GM15510 (cell line): ENCODE results near the gene TRIM13.

Experiments used
- POLR2A ChIP-seq: IDR thresholded peaks from 3 replicates; pipeline ENCODE4 v1.6.1; 2011; ENCODE audit warnings: borderline replicate concordance; ENCODE audit not compliant: insufficient read length; ENCODE audit errors: extremely low read depth

The TRIM13 gene, protein sequence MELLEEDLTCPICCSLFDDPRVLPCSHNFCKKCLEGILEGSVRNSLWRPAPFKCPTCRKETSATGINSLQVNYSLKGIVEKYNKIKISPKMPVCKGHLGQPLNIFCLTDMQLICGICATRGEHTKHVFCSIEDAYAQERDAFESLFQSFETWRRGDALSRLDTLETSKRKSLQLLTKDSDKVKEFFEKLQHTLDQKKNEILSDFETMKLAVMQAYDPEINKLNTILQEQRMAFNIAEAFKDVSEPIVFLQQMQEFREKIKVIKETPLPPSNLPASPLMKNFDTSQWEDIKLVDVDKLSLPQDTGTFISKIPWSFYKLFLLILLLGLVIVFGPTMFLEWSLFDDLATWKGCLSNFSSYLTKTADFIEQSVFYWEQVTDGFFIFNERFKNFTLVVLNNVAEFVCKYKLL

DNA sequence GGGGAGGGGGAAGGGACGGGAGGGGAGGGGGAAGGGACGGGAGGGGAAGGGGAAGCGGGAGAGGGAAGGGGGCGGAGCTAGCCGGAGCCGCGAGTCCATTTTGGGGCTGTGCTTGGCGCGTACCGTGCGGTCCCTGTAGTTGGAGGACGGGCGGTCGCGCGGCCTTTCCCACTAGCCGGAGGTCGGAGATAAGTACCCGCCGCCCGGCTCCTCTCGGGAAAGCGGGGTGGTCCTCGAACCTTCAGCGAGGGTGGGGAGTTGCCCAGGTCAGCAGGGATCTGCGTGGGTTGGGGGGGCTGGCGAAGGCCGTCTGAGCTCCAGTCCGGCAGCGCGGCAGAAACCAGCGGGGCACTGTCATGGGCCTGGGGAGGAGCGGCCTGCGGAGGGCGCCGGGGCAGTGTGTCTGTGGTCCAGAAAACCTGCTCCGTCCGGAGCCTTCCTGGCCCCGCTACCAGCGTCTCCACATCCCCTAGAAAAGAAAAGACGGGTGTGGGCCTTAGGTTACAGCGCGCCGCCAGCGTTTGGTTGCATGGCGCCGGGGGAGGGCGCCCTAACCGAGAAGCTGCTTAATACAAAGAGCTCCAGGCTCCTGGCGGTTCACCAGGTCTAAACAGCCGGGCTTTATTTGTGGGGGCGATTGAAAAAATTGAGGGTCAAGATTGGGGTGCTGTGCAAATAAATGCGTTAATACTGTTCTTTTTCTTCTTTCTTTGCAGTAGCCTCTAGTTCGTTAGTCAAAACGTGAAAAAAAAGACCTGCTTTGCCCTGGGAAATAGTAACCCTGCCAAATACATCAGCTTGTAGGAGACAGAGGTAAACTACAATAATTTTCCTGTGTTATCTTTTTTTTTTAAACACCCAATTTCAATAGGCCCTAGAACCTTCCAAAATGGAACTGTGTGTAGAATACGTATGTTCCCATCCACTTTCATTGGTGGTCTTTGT, at the start of gene TRIM13:
TRIM13 (plus strand) TSS at position 92 of the 945 bp plus-strand sequence. CDS start 14,899 bp downstream, outside the sequence.
- peak; percentile 56 for TF ChIP-seq POLR2A

DNA sequence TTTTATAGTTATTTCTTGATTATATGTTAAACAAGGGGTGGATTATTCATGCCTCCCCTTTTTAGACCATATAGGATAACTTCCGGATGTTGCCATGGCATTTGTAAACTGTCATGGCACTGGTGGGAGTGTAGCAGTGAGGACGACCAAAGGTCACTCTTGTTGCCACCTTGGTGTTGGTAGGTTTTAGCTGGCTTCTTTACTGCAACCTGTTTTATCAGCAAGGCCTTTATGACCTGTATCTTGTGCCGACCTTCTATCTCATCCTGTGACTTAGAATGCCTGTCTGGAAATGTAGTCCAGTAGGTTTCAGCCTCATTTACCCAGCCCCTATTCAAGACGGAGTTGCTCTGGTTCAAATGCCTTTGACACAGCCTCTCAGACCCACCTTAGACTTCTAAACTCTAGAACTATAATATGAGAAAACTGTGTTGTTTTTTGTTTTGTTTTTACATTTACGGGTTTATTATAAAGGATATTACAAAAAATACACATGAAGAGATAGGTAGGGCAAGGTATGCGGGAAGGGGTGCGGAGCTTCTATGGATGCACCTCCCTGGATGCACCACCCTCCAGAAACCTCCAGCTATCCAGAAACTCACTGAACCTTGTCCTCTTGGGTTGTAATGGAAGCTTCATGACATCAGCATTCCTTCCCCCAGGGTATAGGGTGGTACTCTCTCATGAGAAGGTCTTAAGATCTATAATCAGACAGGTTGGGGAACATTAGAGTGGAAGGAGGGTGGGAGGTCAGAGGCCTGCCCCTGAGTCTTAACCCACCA, 44.9 kb upstream of the TRIM13 start:
- no peak for TF ChIP-seq POLR2A

DNA sequence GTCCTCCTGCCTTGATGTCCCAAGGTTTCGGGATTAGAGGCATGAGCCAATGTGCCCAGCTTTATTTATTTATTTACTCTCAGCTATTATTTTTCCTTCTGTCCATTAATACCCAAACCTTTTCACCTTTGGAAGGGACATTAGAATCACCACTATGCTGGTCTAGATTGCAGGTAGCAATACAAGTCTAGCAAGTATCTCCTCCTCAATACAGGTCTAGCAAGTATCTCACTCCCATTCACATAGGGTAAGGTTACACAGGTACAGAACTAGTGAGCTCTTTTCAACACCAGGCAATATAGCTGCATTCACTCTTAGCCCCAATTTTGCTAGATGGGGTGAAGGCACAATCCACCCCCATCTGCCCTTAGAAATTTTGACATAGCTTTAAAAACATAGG, 43.3 kb upstream of the TRIM13 start:
- no peak for TF ChIP-seq POLR2A

DNA sequence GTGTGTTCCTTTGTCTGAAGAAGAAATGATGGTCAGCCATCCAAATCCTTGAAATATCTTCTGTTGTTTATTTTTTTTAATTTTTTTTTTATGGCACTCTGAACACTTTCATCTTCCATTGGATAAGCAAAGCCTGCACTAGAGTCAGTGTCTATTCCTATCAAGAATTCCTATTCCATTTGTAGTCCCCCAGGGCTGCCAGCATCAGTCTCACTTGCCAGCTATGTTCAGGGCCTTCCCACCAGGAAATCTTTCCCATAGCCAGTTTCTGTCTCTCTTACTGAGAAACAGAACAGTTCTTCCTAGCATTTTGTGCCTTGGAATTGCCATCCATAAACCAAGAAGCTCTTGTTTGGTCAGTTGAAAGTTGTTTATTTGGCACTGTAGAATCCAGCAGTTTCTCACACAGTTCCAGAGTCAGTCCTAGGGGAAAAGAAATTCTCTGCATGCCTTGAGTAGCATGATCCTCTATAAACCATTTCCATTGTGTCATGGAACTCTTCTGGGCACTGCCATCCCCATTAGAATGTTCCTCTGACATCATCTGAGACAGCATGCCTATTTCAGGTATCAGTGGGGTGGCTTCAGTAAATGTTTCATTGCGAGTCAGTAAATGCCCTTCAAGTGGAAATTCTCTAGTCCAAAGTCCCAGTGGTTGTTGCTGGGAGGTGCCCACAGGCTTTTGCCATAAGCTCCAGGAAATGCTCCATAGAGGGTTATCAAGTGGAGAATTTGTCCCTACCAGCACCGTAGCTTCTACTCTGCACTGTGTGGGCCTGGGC, 42.0 kb upstream of the TRIM13 start:
- TF ChIP-seq POLR2A: no peak

DNA sequence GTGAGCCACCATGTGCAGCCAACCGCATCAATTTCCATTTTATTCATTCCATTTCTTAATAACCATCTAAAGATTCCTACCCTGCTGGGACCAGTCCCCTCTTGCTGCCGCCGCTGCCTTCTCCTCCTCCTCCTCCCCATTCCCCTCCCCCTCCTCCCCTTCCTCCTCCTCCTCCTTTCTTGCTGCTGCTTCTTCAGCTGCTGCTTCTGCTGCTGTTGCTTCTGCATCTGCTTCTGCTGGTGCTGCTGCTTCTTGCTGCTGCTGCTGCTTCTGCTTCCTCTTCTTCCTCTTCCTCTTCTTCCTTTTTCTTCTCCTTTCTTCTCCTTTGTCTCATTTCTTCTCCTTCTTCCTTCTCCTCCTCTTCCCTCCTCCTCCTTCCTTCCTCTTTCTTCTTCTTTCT, 40.7 kb upstream of the TRIM13 start:
- TF ChIP-seq POLR2A: no peak

DNA sequence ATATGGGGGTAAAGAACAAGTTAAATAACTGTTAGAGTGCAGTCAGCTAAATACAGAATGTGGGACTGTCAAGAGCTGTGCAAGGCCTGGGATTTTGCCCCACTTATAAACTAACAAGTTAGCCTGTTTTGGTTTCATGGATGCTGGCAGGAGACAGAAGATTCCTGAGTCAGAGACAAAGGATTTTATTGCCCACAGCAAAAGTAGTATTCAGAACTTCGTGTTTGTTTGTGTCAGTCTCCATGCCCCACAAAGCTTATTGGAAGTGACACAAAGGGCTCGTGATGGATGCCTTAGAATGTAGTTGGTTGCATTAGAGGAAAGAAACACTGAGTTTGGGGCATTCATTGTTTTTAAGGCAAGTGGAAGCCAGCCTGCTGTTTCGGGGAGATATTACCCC, 38.5 kb upstream of the TRIM13 start:
- TF ChIP-seq POLR2A: no peak

DNA sequence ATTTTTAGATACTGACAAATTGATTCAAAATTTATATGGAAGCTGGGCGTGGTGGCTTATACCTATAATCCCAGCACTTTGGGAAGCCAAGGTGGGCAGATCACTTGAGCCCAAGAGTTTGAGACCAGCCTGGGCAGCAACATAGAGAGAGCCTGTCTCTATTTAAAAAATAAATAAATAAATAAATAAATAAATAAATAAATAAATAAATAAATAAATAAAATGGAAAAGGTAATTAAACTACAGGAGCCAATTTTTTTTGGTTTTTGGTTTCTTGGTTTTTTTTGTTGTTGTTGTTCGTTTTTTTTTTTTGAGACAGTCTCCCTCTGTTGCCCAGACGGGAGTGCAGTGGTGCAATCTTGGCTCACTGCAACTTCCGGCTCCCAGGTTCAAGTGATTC, 29.4 kb upstream of the TRIM13 start:
- TF ChIP-seq POLR2A: no peak

DNA sequence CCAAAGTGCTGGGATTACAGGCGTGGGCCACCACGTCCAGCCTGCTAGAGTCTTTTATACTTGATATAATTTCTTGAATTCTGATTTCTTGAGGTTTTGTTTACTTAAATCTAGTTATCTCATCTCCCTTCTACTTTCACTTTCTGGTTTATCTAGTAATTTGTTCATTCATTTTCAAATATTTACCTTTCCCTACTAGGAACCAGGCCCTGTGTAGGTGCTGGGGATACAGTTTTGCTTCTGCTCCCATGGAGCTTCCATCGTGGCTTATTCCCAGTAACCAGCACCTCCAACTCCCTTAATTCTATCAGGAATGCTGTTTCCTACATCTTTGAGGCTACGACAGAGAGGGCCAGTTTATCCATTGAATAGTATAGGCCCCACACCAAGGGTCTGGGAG, 24.1 kb upstream of the TRIM13 start:
- TF ChIP-seq POLR2A: no peak

DNA sequence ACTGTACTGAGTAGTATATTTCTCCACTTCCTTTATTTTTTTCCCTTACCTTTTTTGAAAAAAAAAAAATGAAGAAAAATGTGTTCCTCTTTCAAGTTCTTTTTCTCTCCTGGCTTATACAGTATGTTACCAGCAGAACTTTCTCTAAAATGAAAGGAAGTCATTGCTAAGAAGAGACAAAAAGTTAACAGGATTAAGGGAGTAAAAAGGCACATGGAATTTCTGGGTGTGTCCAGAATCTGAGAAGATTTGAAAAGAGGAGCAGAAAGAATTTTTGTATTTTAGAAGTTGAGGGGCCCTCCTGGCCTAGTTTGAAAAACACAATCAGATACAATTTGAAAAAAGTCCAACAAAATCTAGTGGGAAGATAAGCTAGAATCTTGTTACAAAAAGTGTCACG, 21.0 kb upstream of the TRIM13 start:
- no peak for TF ChIP-seq POLR2A

DNA sequence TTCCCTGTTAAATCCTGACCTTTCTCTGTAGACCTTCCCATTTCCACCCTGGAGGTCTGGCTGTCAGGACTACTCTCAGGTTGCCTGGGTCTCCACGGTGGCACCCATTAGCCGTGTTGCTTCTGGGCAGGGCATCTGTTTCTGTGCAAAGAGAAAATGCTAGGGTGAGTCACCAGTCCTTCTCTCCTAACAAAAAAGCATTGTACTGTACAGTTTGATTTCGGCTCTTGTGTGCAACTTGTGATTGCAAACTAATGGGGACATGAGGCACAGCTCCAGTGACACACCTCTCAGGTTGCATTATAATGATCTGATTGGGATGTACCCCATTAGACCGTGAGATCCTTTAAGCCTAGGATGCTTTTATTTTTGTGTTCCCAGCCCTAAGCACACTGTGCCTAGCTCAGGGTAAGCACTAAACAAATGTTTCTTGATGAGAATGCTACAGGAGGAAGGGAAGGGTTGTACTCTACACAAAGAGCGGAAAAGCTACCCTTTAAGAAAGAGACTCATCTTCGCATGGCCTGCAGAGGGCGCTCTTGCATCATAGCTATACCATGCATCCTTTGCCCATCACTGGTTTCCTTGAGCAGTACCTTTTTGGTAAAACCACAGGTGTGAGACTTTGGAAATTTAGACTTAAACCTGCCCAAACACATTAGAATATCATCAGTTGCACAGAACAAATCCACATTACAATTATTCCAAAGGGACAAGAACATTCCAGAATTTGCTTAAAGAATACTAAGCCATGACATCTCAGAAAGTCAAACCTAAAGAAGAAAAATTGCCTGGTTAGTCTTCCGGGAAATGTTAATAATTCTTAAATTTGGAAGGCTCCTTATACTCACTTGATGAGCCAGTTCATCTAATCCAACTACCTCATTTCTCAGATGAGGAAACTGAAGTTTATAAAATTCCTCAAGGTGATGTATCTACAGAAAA, 20.3 kb upstream of the TRIM13 start:
- no peak for TF ChIP-seq POLR2A

DNA sequence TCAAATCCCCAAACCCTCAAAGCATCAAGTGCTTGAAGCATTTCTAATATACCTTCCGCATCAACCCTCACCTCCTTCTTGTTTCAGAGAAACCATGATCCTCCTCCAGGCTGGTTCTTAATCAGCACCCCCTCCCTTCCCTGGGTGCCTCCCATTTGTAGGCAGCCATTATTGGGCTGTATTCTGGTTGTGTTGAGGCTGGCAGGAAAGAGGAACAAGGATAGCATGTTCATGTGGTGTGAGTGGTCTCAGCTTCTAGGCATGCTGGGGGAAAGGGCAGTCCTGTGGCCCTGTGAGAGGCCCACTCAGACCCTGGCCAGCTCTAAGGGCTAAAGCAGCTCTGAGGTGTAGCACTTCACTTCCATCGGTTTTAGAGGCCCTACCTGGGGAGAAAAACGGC, 18.9 kb upstream of the TRIM13 start:
- TF ChIP-seq POLR2A: no peak

DNA sequence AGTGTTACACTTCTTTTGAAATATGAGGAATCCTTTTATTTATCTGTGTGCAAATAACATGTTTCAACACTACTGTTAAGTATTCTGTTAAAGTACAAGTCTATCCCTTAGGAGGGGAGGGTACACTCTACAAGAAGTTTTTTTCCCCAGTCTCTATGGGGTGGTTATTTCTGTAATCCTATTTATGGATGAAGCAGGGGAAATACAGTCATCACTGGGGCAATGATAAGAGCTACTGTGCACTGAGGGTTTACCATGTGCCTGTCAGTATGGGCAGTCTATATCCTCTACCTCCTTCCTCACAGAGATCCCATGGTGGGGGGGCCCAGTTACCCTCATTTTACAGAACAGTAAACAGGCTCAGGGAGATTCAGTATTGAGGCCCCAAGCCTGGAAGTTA, 16.6 kb upstream of the TRIM13 start:
- no peak for TF ChIP-seq POLR2A

DNA sequence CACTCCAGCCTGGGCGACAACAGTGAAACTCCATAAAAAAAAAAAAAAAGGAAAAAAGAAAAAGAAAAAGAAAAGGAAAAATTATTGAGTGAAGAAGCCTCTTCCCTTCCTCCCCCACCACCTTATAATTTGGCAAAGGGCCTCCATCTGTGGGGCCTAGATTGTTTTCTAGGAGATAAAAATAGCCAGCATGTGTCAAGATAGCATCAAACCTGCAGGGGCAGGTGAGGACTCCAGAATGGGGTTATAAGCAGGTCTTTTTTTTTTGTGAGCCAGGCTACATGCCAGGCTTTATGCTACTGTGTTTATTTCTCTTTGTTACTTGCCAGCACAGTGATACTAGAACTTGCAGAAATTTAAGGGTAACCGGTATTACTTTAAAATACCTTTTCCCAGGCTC, 11.7 kb upstream of the TRIM13 start:
- TF ChIP-seq POLR2A: no peak
